CD14-positive monocyte (primary cell): ENCODE data around the gene MPP4. TPM values are rescaled to one million over a fixed set of nuclear protein-coding genes. Genes with fewer than 3 reads are reported as not detected.

Source experiments
- DNase-seq, 3 donors: peaks; one replicate each; pipeline ENCODE4 v3.0.0-alpha.2; 2011 to 2022
- H2AFZ ChIP-seq: 2 replicates; pipeline ENCODE4 v1.6.0; 2012; ENCODE audit warnings: mild to moderate bottlenecking, low read depth, low read length, inconsistent platforms; ENCODE audit not compliant: insufficient read depth, poor library complexity, severe bottlenecking
- H3K27ac ChIP-seq, 2 donors: 1 replicate in 1 of 2; 2 replicates in 1 of 2; pipeline ENCODE4 v1.5.1; 2012 to 2013; ENCODE audit warnings: low read length in 2 of 2, control low read depth in 1 of 2, inconsistent platforms in 1 of 2, low read depth in 1 of 2, mild to moderate bottlenecking in 1 of 2
- H3K27me3 ChIP-seq, 2 donors: one replicate each; pipeline versions ENCODE4 v1.6.0 to v1.6.1; 2011 to 2013; ENCODE audit warnings: low read length in 2 of 2; ENCODE audit not compliant: control insufficient read depth in 2 of 2, insufficient read depth in 2 of 2
- H3K36me3 ChIP-seq, 2 donors: replicated peaks in 1 of 2; 1 replicate in 1 of 2; 2 replicates in 1 of 2; pipeline versions ENCODE4 v1.5.1 to v1.6.1; 2012 to 2013; ENCODE audit warnings: low read length in 2 of 2, control low read depth in 1 of 2, inconsistent platforms in 1 of 2, mild to moderate bottlenecking in 1 of 2; ENCODE audit not compliant: insufficient read depth in 2 of 2, control insufficient read depth in 1 of 2
- H3K4me1 ChIP-seq, 2 donors: 1 replicate in 1 of 2; 2 replicates in 1 of 2; pipeline versions ENCODE4 v1.5.1 to v1.6.1; 2012 to 2013; ENCODE audit warnings: low read length in 2 of 2, control low read depth in 1 of 2, inconsistent platforms in 1 of 2, mild to moderate bottlenecking in 1 of 2, moderate library complexity in 1 of 2; ENCODE audit not compliant: insufficient read depth in 2 of 2, control insufficient read depth in 1 of 2
- H3K4me2 ChIP-seq: replicated peaks from 2 replicates; pipeline ENCODE3; 2012; ENCODE audit warnings: low read length, moderate library complexity, mild to moderate bottlenecking; ENCODE audit not compliant: poor library complexity, severe bottlenecking; ENCODE audit errors: extremely low read depth
- H3K4me3 ChIP-seq, 3 experiments: fragments of 200-600 bp in 1 of 3; sonication (generic) in 1 of 3; replicated peaks in 1 of 3; 1 replicate in 2 of 3; 2 replicates in 1 of 3; pipeline ENCODE4 v1.5.1; 2011 to 2013; ENCODE audit warnings: low read length in 3 of 3, mild to moderate bottlenecking in 3 of 3, control low read depth in 2 of 3, low read depth in 2 of 3, inconsistent platforms in 1 of 3, moderate library complexity in 1 of 3
- H3K79me2 ChIP-seq: 2 replicates; pipeline ENCODE4 v1.6.0; 2012; ENCODE audit warnings: mild to moderate bottlenecking, control low read depth, inconsistent platforms, low read length, moderate library complexity; ENCODE audit not compliant: insufficient read depth
- H3K9ac ChIP-seq: 2 replicates; pipeline ENCODE4 v1.6.0; 2017; ENCODE audit warnings: low read length, mild to moderate bottlenecking; ENCODE audit not compliant: insufficient read depth, poor library complexity, severe bottlenecking
- H3K9me3 ChIP-seq, 2 donors: replicated peaks in 1 of 2; 1 replicate in 1 of 2; 2 replicates in 1 of 2; pipeline versions ENCODE4 v1.5.1 to v1.6.1; 2012 to 2013; ENCODE audit warnings: low read length in 2 of 2, control low read depth in 1 of 2; ENCODE audit not compliant: control insufficient read depth in 1 of 2, insufficient read depth in 1 of 2
- H4K20me1 ChIP-seq: 2 replicates; pipeline ENCODE4 v1.6.0; 2012; ENCODE audit warnings: mild to moderate bottlenecking, low read length, control low read depth, moderate library complexity; ENCODE audit not compliant: insufficient read depth
- H3K27ac Mint-ChIP-seq, 7 donors: one replicate each; pipeline ENCODE4 v1.8.0; 2020; ENCODE audit warnings: mild to moderate bottlenecking in 7 of 7, mixed read lengths in 7 of 7, moderate library complexity in 6 of 7, inconsistent platforms in 2 of 7
- H3K27me3 Mint-ChIP-seq, 3 donors: one replicate each; pipeline ENCODE4 v1.8.0; 2021 to 2022; ENCODE audit warnings: low read depth in 3 of 3, mild to moderate bottlenecking in 3 of 3, mixed read lengths in 3 of 3, moderate library complexity in 3 of 3, inconsistent platforms in 1 of 3
- H3K36me3 Mint-ChIP-seq, 2 donors: one replicate each; pipeline ENCODE4 v1.8.0; 2020; ENCODE audit warnings: mixed read lengths in 2 of 2, inconsistent platforms in 1 of 2, mild to moderate bottlenecking in 1 of 2
- H3K4me1 Mint-ChIP-seq: one replicate; pipeline ENCODE4 v1.8.0; 2020; ENCODE audit warnings: mild to moderate bottlenecking, mixed read lengths
- H3K4me3 Mint-ChIP-seq, 2 donors: one replicate each; pipeline ENCODE4 v1.8.0; 2020; ENCODE audit warnings: mild to moderate bottlenecking in 2 of 2, mixed read lengths in 2 of 2, moderate library complexity in 1 of 2
- H3K9me3 Mint-ChIP-seq, 7 donors: one replicate each; pipeline ENCODE4 v1.8.0; 2020 to 2022; ENCODE audit warnings: mixed read lengths in 7 of 7, mild to moderate bottlenecking in 6 of 7, moderate library complexity in 6 of 7, inconsistent platforms in 2 of 7
- CTCF ChIP-seq: fragments of 200-600 bp; IDR thresholded peaks from one replicate; pipeline ENCODE4 v1.8.0; 2022; ENCODE audit warnings: antibody characterized with exemption, mild to moderate bottlenecking
- WGBS: methylation state at CpG from one replicate; pipeline ENCODE4 v1.1.5; 2013; ENCODE audit warnings: missing lambda C conversion rate; ENCODE audit not compliant: insufficient coverage; 5-methylcytosine and 5-hydroxymethylcytosine counted together
- intact Hi-C, 2 donors: fragments of 100-400 bp; cut with micrococcal nuclease; formaldehyde crosslinking; loops; one replicate each; pipeline versions ENCODE4 v1.15.0 to v1.15.1; 2023
- polyA plus RNA-seq, 3 donors: library from polyadenylated mRNA; depleted of rRNA in 1 of 3; unstranded in 2 of 3; stranded (reverse) in 1 of 3; fragments of 300-500 nt in 2 of 3; fragments of >200 nt in 1 of 3; fragmentation: Illumina TruSeq in 2 of 3; gene quantifications; 1 replicate in 2 of 3; 2 replicates in 1 of 3; pipeline ENCODE4 v1.2.3, GENCODE V29; 2012 to 2021

MPP4 gene
- polyA plus RNA-seq, 3 donors, result 0.04 TPM; not detected in 2

- intact Hi-C loops, result no loop called here
- 86% methylated on average over 1 of the region's 2 CpGs for WGBS
- H3K27ac ChIP-seq, result no peak overlapping the region
- H3K36me3 Mint-ChIP-seq, result peaks cover 26% of the 10 kb centered on the region in 2 donors
- no peak overlapping the region for H2AFZ ChIP-seq
- H3K36me3 ChIP-seq, result peaks cover 9 to 42% of the 10 kb centered on the region in 2 donors
- no peak overlapping the region for H3K27ac Mint-ChIP-seq
- H3K27me3 Mint-ChIP-seq, result peaks cover 0 to 2% (median 0%) of the 10 kb centered on the region in 3 donors
- H3K9ac ChIP-seq, result no peak overlapping the region
- no peaks in the 10 kb centered on the region for H3K4me1 ChIP-seq
- no peaks in the 10 kb centered on the region for H3K9me3 ChIP-seq
- no peaks in the 10 kb centered on the region for H3K27me3 ChIP-seq
- no peak for DNase-seq
- no peak for TF ChIP-seq CTCF
- no peaks in the 10 kb centered on the region for H3K79me2 ChIP-seq
- peaks cover 0 to 8% (median 3%) of the 10 kb centered on the region in 7 donors for H3K9me3 Mint-ChIP-seq
- H3K4me1 Mint-ChIP-seq, result no peaks in the 10 kb centered on the region
- no peak overlapping the region for H3K4me2 ChIP-seq
- no peak overlapping the region for H3K4me3 Mint-ChIP-seq
- no peak overlapping the region for H3K4me3 ChIP-seq
- no peaks in the 10 kb centered on the region for H4K20me1 ChIP-seq
Measured at GRCh38 chr2:201735486-201735885, 37.0 kb upstream of the MPP4 start.

GRCh38 chr2:201734111-201734510 lies 35.7 kb upstream of the MPP4 start:
- peaks cover 9 to 43% of the 10 kb centered on the region in 2 donors for H3K36me3 ChIP-seq
- H3K36me3 Mint-ChIP-seq, result peaks cover 24 to 26% of the 10 kb centered on the region in 2 donors
- H2AFZ ChIP-seq, result no peak overlapping the region
- no peaks in the 10 kb centered on the region for H3K79me2 ChIP-seq
- H3K9me3 ChIP-seq, result no peaks in the 10 kb centered on the region
- H3K4me1 ChIP-seq, result no peaks in the 10 kb centered on the region
- no peak overlapping the region for H3K27ac Mint-ChIP-seq
- H3K27me3 ChIP-seq, result no peaks in the 10 kb centered on the region
- DNase-seq, result no peak
- TF ChIP-seq CTCF, result no peak
- peaks cover 0 to 8% (median 3%) of the 10 kb centered on the region in 7 donors for H3K9me3 Mint-ChIP-seq
- 50% methylated on average over 1 of the region's 4 CpGs for WGBS
- no peak overlapping the region for H3K27ac ChIP-seq
- no peak overlapping the region for H3K4me3 ChIP-seq
- H3K4me1 Mint-ChIP-seq, result no peaks in the 10 kb centered on the region
- no peak overlapping the region for H3K9ac ChIP-seq
- no peak overlapping the region for H3K4me2 ChIP-seq
- intact Hi-C loops, result no loop called here
- peaks cover 0 to 2% (median 0%) of the 10 kb centered on the region in 3 donors for H3K27me3 Mint-ChIP-seq
- H4K20me1 ChIP-seq, result no peaks in the 10 kb centered on the region
- no peak overlapping the region for H3K4me3 Mint-ChIP-seq
